Activated T-cell treated with anti-CD3 and anti-CD28 coated beads, Interleukin-2, amount 50 U/mL, for 48 hours (primary cell): Measurements from ENCODE around the gene PRMT5.
"Not testable (repeated sequence)": the region's sequence is repeated elsewhere in the genome, so short reads cannot be mapped to it uniquely, and the experiment has no call there.

Experiments
- DNase-seq, 2 experiments: peaks; one replicate each; pipeline ENCODE4 v3.0.0-alpha.2; 2020

PRMT5 gene

DNA sequence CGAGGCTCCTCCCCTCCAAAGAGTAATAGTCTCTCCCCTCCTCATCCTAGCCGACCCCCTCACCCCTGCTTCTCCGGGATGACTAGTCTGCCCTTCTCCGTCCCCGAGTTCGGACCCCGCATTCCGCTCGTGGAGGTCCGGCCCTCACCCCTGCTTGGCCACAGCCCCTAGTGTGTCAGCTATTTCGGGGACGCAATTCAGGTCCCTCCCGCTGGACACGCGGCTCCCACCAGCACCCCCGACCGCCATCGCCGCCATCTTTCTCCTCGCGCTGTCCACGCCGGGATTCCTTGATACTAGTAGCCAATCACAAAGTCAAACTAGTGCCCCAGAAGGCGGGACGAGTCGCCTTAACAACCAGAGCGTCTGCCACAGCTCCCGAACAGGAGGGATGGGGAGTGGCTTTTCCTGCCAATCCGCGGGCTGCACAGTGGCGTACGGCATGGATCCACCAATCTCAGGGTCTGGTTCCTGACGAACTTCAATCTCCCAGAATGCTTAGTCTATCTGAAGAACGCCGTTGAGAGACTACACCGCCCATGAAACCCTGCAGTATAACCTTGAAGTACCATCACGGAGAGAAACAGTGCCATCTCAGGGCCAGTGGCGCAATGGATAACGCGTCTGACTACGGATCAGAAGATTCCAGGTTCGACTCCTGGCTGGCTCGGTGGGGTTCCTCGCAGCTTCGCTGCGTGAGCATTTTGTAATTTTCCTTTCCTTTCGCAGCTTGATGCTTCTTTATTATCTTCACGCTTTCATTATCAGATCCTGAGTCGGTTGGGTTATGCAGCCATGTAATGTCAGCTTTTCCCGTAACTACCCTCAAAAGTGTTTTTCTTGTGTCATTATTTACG is at the start of gene PRMT5:
PRMT5 (minus strand) TSS at position 273 of the 857 bp plus-strand sequence; CDS start at position 258, 15 bp downstream.
- DNase-seq, result peak; percentile 99 to 100

- DNase-seq, result no peak
Measured at GRCh38 chr14:22978487-22978837, 49.3 kb upstream of the PRMT5 start.

DNA sequence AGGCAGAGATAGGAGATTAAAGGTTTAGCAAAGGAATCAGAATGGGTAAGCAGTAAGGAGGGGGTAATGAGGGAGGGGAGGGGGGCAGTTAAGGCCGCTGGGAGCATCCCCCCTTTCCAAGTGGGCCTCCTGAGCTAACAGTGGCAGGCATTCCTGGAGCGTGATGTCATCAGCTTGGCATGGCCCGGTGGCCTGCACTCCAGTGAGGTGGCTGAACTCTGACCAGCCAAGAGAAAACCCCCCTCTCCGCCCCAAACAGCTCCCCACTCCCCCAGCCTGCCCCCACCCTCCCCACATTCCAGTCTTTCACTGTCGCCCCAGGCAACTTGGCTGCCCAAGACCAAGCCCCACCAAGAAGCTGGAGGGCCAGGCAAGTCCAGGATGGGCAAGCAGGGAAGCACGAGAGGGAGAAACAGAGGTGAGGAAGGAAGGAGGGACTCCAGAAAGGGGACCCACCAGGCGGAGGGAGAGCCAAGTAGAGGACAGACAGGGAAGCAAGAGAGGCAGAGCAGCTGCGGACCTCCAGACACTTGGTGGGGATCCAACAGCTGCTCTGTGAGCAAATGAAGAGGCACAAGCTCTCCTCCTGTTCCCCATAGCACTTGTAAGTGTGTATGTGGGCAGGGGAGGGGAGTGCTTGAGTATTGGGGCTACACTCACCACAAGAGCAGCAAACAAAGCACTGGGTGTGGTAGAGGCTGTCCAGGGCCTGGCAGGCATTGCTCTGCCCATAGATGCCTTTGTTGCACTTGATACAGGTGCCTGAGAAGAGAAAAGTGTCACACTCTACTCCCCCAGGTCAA is 48.7 kb upstream of the PRMT5 start:
- no peak for DNase-seq

- DNase-seq, result no peak
Measured at GRCh38 chr14:22977434-22977683, 48.2 kb upstream of the PRMT5 start.

GRCh38 chr14:22976620-22977433 is 47.7 kb upstream of the PRMT5 start:
- no peak for DNase-seq

DNA sequence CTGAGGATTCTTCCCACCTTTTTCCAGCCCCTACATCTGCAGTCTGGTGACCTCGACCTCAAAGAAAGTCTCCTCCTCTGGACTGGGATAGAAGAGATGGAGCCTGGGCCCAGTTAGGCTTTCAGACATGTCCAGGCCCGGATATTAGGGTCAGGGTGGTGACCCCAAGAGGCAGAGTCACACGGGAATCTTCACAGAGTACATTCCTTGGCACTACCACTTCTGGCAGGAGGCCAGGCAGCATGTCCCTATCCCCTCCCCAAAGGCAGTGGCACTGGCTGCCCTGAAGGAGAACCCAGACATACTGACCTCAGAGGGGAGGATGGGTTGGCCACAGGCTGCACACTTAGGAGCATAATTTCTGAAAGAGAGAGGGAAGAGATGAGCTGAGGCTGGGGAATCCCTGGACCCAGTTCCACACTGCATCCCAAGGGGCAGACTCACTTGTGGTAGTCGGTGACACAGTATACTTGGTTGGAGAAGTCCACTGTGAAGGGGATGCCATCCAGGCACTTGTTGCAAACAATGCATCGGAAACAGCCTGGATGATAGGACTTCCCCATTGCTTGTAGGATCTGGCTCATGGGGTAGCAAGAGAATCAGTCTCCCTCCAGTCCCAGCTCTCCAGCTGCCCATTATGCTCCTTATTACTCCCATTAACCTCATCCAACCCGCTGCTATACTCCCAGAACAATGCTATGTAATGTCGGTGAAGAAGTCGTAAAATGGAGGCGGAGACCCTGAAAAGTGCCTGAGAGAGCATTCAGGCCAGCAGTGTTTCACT is 45.5 kb upstream of the PRMT5 start:
- no peak for DNase-seq

- peak; percentile 49 to 56 for DNase-seq
Measured at GRCh38 chr14:22973217-22974032, 44.2 kb upstream of the PRMT5 start.

DNA sequence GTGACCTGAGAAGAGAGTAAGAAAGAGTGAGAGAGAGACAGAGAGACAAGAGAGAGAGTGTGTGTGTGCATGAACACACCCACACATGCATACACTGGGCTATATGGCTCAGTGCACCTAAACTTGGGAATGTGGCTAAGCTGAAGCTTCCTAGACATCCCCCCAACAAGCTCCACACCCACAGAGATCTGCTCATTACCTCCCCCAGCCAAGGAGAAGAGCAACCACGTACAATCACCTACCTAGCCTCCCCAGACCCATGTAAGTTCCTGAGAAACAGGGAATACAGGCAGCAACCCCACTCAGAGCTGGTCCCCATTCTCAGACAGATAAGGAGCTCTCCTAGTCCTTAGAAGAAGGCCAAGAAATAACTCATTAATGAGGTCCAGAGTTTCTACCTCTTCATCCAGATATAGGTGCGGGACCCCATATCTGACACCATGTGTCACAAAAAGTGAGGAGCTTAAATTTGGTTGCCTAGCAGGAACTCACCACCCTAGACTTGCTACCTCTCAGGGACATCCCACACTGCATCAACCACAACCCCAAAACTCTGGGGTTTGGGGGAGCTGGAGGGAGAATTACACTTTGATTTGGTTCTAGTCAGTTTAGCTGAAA is 43.2 kb upstream of the PRMT5 start:
- no peak for DNase-seq

GRCh38 chr14:22971152-22971551 is 42.0 kb upstream of the PRMT5 start:
- no peak for DNase-seq

- no peak for DNase-seq
Measured at GRCh38 chr14:22966783-22967269, 37.6 kb upstream of the PRMT5 start.

- DNase-seq, result not testable (repeated sequence)
Measured at GRCh38 chr14:22965916-22966782, 37.0 kb upstream of the PRMT5 start.

- DNase-seq, result no peak
Measured at GRCh38 chr14:22962061-22962676, 33.0 kb upstream of the PRMT5 start.

DNA sequence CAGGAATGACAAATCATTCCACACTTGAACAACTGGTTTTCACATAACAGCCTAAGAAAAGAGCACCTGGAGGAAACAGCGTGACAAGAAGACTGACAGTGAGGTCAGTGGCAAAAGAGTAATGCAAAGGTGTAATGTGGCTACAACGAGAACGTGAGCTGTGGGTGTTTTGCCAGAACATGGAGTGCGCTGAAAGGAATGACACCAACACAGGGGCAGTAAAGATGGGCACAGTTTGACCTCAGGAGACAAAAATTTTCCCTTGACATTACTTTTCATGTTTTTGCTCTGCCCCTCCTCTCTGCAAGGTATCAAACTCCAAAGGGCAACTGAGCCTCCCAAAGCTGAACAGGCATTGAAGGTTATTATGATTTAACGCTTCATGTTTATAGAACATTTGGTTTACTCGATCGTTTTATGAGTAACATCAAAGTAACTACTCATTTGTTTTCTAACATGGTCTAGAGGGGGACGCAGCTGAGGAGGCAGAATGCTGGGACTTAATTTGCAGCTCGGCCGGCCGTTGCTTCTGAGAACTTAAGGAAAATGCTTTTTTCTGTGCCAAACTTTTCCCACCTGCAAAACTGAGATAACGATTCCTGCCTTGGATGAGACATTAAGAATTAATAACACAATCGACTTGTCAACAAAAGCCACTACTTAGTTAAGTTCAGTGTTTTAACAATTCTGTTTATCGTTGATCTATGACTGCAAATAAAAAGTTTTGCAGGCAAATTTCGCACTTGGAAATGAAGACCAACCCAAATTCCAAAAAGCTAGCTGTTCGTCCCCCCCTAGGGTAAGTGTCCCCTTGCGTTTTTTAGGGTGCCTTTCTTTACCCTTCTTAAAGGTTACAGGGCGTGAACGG is 26.8 kb upstream of the PRMT5 start:
- no peak for DNase-seq

DNA sequence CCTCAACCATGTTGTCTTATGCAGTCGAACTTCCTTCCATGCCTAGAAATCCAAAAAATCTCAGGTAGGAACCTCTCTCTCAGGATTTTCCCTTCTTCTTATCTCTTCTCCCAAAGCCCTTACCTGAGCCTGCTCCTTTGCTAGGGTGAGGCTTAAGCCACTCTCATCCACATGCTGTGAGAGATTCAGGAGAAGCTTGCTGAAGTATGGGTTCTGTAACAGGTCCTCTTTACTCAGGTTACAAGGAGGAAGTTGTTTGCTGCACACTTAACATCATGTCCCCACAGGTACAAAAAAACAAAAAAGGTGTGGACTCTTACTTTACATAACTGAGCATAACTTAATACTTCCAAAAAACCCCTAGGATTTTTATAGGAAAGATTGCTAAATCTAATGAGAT is 23.2 kb upstream of the PRMT5 start:
- no peak for DNase-seq

- DNase-seq, result not testable (repeated sequence)
Measured at GRCh38 chr14:22951795-22952194, 22.6 kb upstream of the PRMT5 start.

DNA sequence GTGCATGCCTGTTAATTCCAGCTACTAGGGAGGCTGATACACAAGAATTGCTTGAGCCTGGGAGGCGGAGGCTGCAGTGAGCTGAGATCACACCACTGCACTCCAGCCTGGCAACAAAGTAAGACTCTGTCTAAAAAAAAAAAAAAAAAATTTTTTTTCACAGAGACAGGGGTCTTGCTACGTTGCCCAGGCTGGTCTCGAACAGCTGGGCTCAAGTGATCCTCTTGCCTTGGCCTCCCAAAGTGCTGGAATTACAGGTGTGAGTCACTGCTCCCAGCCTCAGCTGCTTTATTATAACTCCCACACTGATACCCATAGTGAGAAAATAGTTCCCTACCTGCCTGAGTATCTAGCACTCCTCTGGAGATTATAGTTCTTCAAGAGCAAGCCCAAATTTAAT is 16.5 kb upstream of the PRMT5 start:
- DNase-seq, result no peak

DNA sequence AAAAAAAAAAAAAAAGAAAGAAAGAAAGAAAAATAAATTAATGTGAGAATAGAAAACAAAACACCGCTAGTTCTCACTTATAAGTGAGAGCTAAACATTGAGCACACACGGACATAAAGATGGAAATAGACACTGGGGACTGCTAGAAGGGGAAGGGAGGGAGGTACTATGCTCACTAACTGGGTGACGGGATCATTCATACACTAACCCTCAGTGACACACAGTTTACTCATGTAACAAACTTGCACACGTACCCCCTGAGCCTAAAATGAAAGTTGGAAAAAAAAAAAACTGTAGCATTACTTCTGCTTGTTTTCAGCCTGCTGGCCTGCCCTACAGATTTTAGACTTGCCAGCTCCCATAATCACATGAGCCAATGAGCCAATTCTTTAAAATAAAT is 10.5 kb upstream of the PRMT5 start:
- DNase-seq, result no peak

DNA sequence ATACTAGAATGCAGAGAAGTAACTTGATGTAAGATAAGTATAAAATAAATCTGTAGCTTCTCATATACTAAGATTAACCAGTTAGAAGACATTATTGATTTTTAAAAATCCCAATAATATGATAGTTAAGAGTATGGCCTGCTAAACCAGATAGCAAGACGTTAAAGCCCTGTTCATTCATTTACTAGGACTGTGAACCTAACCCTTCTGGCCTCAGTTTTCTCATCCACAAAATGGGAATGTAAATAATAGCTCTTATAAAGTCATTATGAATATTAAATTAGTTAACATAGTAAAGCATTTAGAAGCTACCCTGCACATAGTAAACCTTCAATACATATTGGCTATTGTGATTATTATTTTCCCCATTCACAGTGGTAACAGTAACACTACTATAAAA is 6.0 kb upstream of the PRMT5 start:
- DNase-seq, result no peak

DNA sequence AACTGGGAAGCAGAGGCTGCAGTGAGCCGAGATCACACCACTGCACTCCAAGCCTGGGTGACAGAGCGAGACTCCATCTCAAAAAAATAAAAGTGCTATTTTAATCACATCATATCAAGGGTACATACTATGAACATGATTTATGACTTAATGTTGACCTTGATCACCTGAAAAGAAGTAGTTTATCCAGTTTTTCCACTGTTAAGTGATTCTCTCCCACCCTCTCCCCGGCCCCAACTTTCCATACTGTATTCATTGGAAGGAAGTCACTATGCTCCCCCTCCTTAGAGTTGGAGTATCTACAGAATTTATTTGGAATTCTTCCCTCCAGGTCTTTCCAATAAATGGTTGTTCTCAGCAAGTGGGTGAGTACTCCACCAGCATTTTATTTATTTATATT is 3.0 kb upstream of the PRMT5 start:
- DNase-seq, result no peak
